MCF 10A (cell line): Measurements from ENCODE around the gene AKR7A2. TPM values are rescaled to one million over a fixed set of nuclear protein-coding genes. Genes with fewer than 3 reads are reported as not detected.

Source experiments
- BruUV-seq: library from RNA; stranded (reverse); fragments of 400-500 nt; replicated peaks from 2 replicates; lab custom pipeline; 2021; lab: Mats Ljungman, UMichigan
- CTCF ChIA-PET: fragments of 300-600 bp; sonication (Branson Sonifier 250); formaldehyde crosslinking; extraction: SDS; loops from one replicate; lab custom pipeline; 2021; ENCODE audit warnings: antibody characterized with exemption, inconsistent platforms; lab: Yijun Ruan, JAX
- POLR2A ChIA-PET: fragments of 300-600, 350-650 bp; sonication (Branson Sonifier 250); formaldehyde crosslinking; extraction: SDS; loops from one replicate; lab custom pipeline; 2020; ENCODE audit warnings: antibody characterized with exemption, inconsistent platforms; lab: Yijun Ruan, JAX
- DNase-seq: peaks from one replicate; pipeline ENCODE4 v3.0.0-alpha.2; 2018; ENCODE audit not compliant: unreplicated experiment
- H3K27ac Mint-ChIP-seq: one replicate; pipeline ENCODE4 v1.8.0; 2022; ENCODE audit warnings: mild to moderate bottlenecking, low read depth, mixed read lengths; ENCODE audit not compliant: unreplicated experiment
- H3K27me3 Mint-ChIP-seq: one replicate; pipeline ENCODE4 v1.8.0; 2022; ENCODE audit warnings: mixed read lengths; ENCODE audit not compliant: insufficient read depth, unreplicated experiment
- H3K36me3 Mint-ChIP-seq: one replicate; pipeline ENCODE4 v1.8.0; 2022; ENCODE audit warnings: mild to moderate bottlenecking, moderate library complexity, mixed read lengths; ENCODE audit not compliant: insufficient read depth, unreplicated experiment
- H3K4me1 Mint-ChIP-seq: one replicate; pipeline ENCODE4 v1.8.0; 2022; ENCODE audit warnings: mixed read lengths; ENCODE audit not compliant: insufficient read depth, unreplicated experiment
- H3K4me3 Mint-ChIP-seq: one replicate; pipeline ENCODE4 v1.8.0; 2022; ENCODE audit warnings: mild to moderate bottlenecking, moderate library complexity, mixed read lengths; ENCODE audit not compliant: unreplicated experiment
- H3K9me3 Mint-ChIP-seq: one replicate; pipeline ENCODE4 v1.8.0; 2022; ENCODE audit warnings: mixed read lengths; ENCODE audit not compliant: unreplicated experiment
- intact Hi-C: fragments of 100-400 bp; cut with micrococcal nuclease; formaldehyde crosslinking; loops from 2 replicates; pipeline ENCODE4 v1.14.1; 2022
- total RNA-seq: library from RNA; stranded (reverse); gene quantifications from 2 replicates; pipeline ENCODE4 v1.2.3, GENCODE V29; 2022
- TF ChIP-seq, protein P1 (sequence below): fragments of 200-600 bp; IDR thresholded peaks from one replicate; pipeline ENCODE4 v1.8.0; 2022; ENCODE audit warnings: antibody characterized with exemption, mild to moderate bottlenecking; ENCODE audit not compliant: unreplicated experiment

Gene AKR7A2
- total RNA-seq, 1 experiment from 2014 or later, result 28.7 TPM

- H3K27me3 Mint-ChIP-seq, result no peaks in the 10 kb centered on the region
- no TSS peak for BruUV-seq
- H3K4me3 Mint-ChIP-seq, result no peak overlapping the region
- no peak for DNase-seq
- POLR2A ChIA-PET, result interaction anchor here (0.5 kb wide), 1 partner anchor 351 kb away, joined by 4 read pairs; no protein-coding TSS in a partner anchor
- intact Hi-C loops, result no loop called here
- H3K9me3 Mint-ChIP-seq, result no peaks in the 10 kb centered on the region
- TF ChIP-seq, protein P1, sequence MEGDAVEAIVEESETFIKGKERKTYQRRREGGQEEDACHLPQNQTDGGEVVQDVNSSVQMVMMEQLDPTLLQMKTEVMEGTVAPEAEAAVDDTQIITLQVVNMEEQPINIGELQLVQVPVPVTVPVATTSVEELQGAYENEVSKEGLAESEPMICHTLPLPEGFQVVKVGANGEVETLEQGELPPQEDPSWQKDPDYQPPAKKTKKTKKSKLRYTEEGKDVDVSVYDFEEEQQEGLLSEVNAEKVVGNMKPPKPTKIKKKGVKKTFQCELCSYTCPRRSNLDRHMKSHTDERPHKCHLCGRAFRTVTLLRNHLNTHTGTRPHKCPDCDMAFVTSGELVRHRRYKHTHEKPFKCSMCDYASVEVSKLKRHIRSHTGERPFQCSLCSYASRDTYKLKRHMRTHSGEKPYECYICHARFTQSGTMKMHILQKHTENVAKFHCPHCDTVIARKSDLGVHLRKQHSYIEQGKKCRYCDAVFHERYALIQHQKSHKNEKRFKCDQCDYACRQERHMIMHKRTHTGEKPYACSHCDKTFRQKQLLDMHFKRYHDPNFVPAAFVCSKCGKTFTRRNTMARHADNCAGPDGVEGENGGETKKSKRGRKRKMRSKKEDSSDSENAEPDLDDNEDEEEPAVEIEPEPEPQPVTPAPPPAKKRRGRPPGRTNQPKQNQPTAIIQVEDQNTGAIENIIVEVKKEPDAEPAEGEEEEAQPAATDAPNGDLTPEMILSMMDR, result no peak
- CTCF ChIA-PET, result no interaction called here
- H3K27ac Mint-ChIP-seq, result no peak overlapping the region
- H3K36me3 Mint-ChIP-seq, result peaks cover 33% of the 10 kb centered on the region
- H3K4me1 Mint-ChIP-seq, result peaks cover 27% of the 10 kb centered on the region
Observed at GRCh38 chr1:19309123-19309813, 2.7 kb downstream of the AKR7A2 start.

GRCh38 chr1:19308509-19308907, 3.4 kb downstream of the AKR7A2 start:
- TF ChIP-seq, protein P1, result no peak
- Mint-ChIP-seq H3K4me1 (peaks cover 24% of the 10 kb centered on the region), H3K27me3 (no peaks in the 10 kb centered on the region), H3K4me3 (no peak overlapping the region), H3K9me3 (no peaks in the 10 kb centered on the region), H3K27ac (no peak overlapping the region), H3K36me3 (peaks cover 40% of the 10 kb centered on the region)
- ChIA-PET POLR2A (no interaction called here), CTCF (interaction anchor here (0.6 kb wide), 1 partner anchor 35 kb away, joined by 3 read pairs; no protein-coding TSS in a partner anchor)
- BruUV-seq, result no TSS peak
- intact Hi-C loops, result no loop called here
- DNase-seq, result no peak

DNA sequence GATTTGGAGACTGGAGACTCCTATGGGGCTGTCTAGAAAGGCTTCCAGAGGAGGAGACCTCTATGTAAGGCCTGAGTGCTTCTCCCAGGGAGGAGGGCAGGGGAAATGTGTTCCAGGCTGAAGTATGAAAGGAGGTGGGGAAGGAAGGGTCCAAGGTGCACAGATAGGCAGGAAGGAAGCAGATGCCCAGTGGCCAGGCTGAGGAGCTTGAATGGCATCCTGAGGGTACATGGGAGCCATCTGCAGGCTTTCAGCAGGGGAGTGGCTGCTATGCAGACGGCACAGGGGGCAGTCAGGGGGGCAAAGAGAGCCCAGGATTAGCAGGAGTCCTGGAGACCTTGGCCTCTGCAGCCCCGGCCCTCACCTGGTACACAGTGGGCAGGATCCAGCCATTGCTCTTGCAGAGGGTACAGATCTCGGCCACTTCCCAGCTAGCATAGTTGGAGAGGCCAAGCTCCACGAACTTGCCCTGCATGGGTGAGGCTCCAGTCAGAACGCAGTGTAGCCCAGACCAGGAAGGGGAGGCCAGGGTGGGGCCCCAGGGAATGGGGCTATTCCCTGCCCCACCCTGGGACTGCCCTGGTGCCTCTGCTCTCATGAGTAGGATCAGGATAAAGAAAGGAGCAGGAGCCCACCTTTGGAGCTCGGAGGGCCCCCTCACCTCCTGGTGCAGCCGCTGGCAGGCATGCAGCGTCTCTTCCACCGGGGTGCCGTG, 4.0 kb downstream of the AKR7A2 start:
- POLR2A ChIA-PET, result no interaction called here
- no TSS peak for BruUV-seq
- peaks cover 46% of the 10 kb centered on the region for H3K36me3 Mint-ChIP-seq
- H3K27ac Mint-ChIP-seq, result no peak overlapping the region
- H3K4me3 Mint-ChIP-seq, result no peak overlapping the region
- H3K9me3 Mint-ChIP-seq, result no peaks in the 10 kb centered on the region
- TF ChIP-seq, protein P1, result no peak
- intact Hi-C loops, result no loop called here
- H3K27me3 Mint-ChIP-seq, result no peaks in the 10 kb centered on the region
- CTCF ChIA-PET, result interaction anchor here (0.6 kb wide), 1 partner anchor 35 kb away, joined by 3 read pairs; no protein-coding TSS in a partner anchor
- DNase-seq, result no peak
- peaks cover 19% of the 10 kb centered on the region for H3K4me1 Mint-ChIP-seq

GRCh38 chr1:19306941-19307340, 5.0 kb downstream of the AKR7A2 start:
- Mint-ChIP-seq H3K27ac (no peak overlapping the region), H3K36me3 (peaks cover 51% of the 10 kb centered on the region)

More at GRCh38 chr1:19306941-19307340, 5.0 kb downstream of the AKR7A2 start:
- intact Hi-C loops, result no loop called here
- CTCF ChIA-PET, result interaction anchor here (0.7 kb wide), 1 partner anchor 107 kb away, joined by 3 read pairs; no protein-coding TSS in a partner anchor
- H3K9me3 Mint-ChIP-seq, result no peaks in the 10 kb centered on the region
- no peak for DNase-seq
- H3K4me1 Mint-ChIP-seq, result peaks cover 17% of the 10 kb centered on the region
- no peaks in the 10 kb centered on the region for H3K27me3 Mint-ChIP-seq
- no peak overlapping the region for H3K4me3 Mint-ChIP-seq
- TF ChIP-seq, protein P1, result no peak
- BruUV-seq, result no TSS peak
- POLR2A ChIA-PET, result no interaction called here
